SK-N-SH treated with all-trans-retinoic acid at 6 μM for 48 hours (cell line): ENCODE results near the gene PHRF1.
"Not testable (repeated sequence)": the region's sequence is repeated elsewhere in the genome, so short reads cannot be mapped to it uniquely, and the experiment has no call there.

ENCODE experiments used
- ARNTL ChIP-seq: fragments of 450-650 bp; formaldehyde crosslinking; IDR thresholded peaks from 2 replicates; pipeline ENCODE4 v1.5.0; 2020; ENCODE audit warnings: low read depth, mild to moderate bottlenecking, moderate library complexity, borderline replicate concordance
- BACH2 ChIP-seq: fragments of 250-450 bp; sonication (Bioruptor Pico); IDR thresholded peaks from 2 replicates; pipeline ENCODE4 v1.9.0; 2021; ENCODE audit warnings: mild to moderate bottlenecking, borderline replicate concordance
- GLIS3 ChIP-seq: fragments of 250-450 bp; sonication (Bioruptor Pico); IDR thresholded peaks from 2 replicates; pipeline ENCODE4 v1.5.0; 2020; ENCODE audit warnings: mild to moderate bottlenecking, moderate library complexity
- OSR1 ChIP-seq: fragments of 250-450 bp; sonication (Bioruptor Pico); IDR thresholded peaks from 2 replicates; pipeline ENCODE4 v1.8.0; 2022; ENCODE audit warnings: moderate library complexity, mild to moderate bottlenecking, inconsistent platforms
- PATZ1 ChIP-seq: fragments of 250-450 bp; sonication (Bioruptor Pico); IDR thresholded peaks from 2 replicates; pipeline ENCODE4 v1.8.0; 2020; ENCODE audit warnings: mild to moderate bottlenecking, moderate library complexity, borderline replicate concordance
- RARB ChIP-seq: fragments of 250-450 bp; sonication (Bioruptor Pico); IDR thresholded peaks from 2 replicates; pipeline ENCODE4 v1.8.0; 2021; ENCODE audit warnings: mild to moderate bottlenecking, moderate library complexity
- TCF4 ChIP-seq: fragments of 250-450 bp; sonication (Bioruptor Pico); IDR thresholded peaks from 2 replicates; pipeline ENCODE4 v1.8.0; 2021; ENCODE audit warnings: mild to moderate bottlenecking, moderate library complexity, borderline replicate concordance
- TOX ChIP-seq: fragments of 250-450 bp; sonication (Bioruptor Pico); IDR thresholded peaks from 2 replicates; pipeline ENCODE4 v1.8.0; 2021; ENCODE audit warnings: mild to moderate bottlenecking, moderate library complexity, borderline replicate concordance
- ZFP3 ChIP-seq: fragments of 250-450 bp; sonication (Bioruptor Pico); IDR thresholded peaks from 2 replicates; pipeline ENCODE4 v1.5.0; 2020; ENCODE audit warnings: mild to moderate bottlenecking, moderate library complexity
- ZFP30 ChIP-seq: fragments of 450-650 bp; formaldehyde crosslinking; IDR thresholded peaks from 2 replicates; pipeline ENCODE4 v1.5.0; 2022; ENCODE audit warnings: mild to moderate bottlenecking, moderate library complexity
- ZNF565 ChIP-seq: fragments of 450-650 bp; formaldehyde crosslinking; conservative IDR thresholded peaks from 2 replicates; pipeline ENCODE4 v1.5.0; 2020; ENCODE audit warnings: low read depth, mild to moderate bottlenecking, moderate library complexity
- ZNF70 ChIP-seq: fragments of 450-650 bp; formaldehyde crosslinking; IDR thresholded peaks from 2 replicates; pipeline ENCODE4 v1.5.0; 2020; ENCODE audit warnings: mild to moderate bottlenecking, moderate library complexity
- ZNF8 ChIP-seq: fragments of 450-650 bp; formaldehyde crosslinking; IDR thresholded peaks from 2 replicates; pipeline ENCODE4 v1.5.0; 2020; ENCODE audit warnings: mild to moderate bottlenecking, moderate library complexity
- TF ChIP-seq, protein P1 (sequence below): fragments of 250-450 bp; sonication (Bioruptor Pico); IDR thresholded peaks from 2 replicates; pipeline ENCODE4 v1.5.1; 2020; ENCODE audit warnings: low read depth, mild to moderate bottlenecking, moderate library complexity

- not testable (repeated sequence) for TF ChIP-seq PATZ1 (CRISPR knock-in tag); TOX (CRISPR knock-in tag); ARNTL (CRISPR knock-in tag); OSR1 (CRISPR knock-in tag); ZFP3; ZNF70 (CRISPR knock-in tag); ZNF8 (CRISPR knock-in tag); ZFP30 (CRISPR knock-in tag); ZNF565 (CRISPR knock-in tag); RARB (CRISPR knock-in tag); BACH2; TCF4 (CRISPR knock-in tag); GLIS3 (CRISPR knock-in tag)
- TF ChIP-seq, protein P1, sequence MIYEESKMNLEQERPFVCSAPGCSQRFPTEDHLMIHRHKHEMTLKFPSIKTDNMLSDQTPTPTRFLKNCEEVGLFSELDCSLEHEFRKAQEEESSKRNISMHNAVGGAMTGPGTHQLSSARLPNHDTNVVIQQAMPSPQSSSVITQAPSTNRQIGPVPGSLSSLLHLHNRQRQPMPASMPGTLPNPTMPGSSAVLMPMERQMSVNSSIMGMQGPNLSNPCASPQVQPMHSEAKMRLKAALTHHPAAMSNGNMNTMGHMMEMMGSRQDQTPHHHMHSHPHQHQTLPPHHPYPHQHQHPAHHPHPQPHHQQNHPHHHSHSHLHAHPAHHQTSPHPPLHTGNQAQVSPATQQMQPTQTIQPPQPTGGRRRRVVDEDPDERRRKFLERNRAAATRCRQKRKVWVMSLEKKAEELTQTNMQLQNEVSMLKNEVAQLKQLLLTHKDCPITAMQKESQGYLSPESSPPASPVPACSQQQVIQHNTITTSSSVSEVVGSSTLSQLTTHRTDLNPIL (CRISPR knock-in tag) = not testable (repeated sequence)
Observed at GRCh38 chr11:647672-648158, 71.4 kb downstream of the PHRF1 start.
